ENCODE measurements around the gene IFIT3. TPM values are rescaled to one million over a fixed set of nuclear protein-coding genes. Genes with fewer than 3 reads are reported as not detected.

The IFIT3 gene
- total and polyA plus RNA-seq, 2 donors (not counting 1 experiment from before 2014, with no cell fraction given), result 1.5 to 4.2 TPM

GRCh38 chr10:89304925-89305324 is 22.9 kb upstream of the IFIT3 start:
- no peak overlapping the region for H3K9ac ChIP-seq (ENCODE audit: low read length)
- H3K4me1 ChIP-seq (ENCODE audit: control insufficient read depth in 2 of 2, insufficient read depth in 2 of 2, low read length in 2 of 2), result peaks cover 29% of the 10 kb centered on the region in 2 donors
- Mint-ChIP-seq H3K4me3 (no peak overlapping the region), H3K4me1 (peaks cover 47% of the 10 kb centered on the region), H3K27ac (no peak overlapping the region), H3K27me3 (no peaks in the 10 kb centered on the region), H3K9me3 (ENCODE audit: insufficient read depth) (no peaks in the 10 kb centered on the region)
- H3K27ac ChIP-seq (ENCODE audit: low read length in 2 of 2), result no peak overlapping the region
- TF ChIP-seq, protein P1, sequence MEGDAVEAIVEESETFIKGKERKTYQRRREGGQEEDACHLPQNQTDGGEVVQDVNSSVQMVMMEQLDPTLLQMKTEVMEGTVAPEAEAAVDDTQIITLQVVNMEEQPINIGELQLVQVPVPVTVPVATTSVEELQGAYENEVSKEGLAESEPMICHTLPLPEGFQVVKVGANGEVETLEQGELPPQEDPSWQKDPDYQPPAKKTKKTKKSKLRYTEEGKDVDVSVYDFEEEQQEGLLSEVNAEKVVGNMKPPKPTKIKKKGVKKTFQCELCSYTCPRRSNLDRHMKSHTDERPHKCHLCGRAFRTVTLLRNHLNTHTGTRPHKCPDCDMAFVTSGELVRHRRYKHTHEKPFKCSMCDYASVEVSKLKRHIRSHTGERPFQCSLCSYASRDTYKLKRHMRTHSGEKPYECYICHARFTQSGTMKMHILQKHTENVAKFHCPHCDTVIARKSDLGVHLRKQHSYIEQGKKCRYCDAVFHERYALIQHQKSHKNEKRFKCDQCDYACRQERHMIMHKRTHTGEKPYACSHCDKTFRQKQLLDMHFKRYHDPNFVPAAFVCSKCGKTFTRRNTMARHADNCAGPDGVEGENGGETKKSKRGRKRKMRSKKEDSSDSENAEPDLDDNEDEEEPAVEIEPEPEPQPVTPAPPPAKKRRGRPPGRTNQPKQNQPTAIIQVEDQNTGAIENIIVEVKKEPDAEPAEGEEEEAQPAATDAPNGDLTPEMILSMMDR (IDR thresholded peaks at IDR 0.05), result no peak
- TF ChIP-seq EZH2 (IDR thresholded peaks at IDR 0.05; ENCODE audit: borderline replicate concordance, insufficient read depth, low read depth, low read length, poor library complexity, severe bottlenecking), result no peak
- DNase-seq, result no peak
- no peak for ATAC-seq (ENCODE audit: low read depth)
- H3K79me2 ChIP-seq (ENCODE audit: control insufficient read depth, insufficient read depth, low read length), result peaks cover 28% of the 10 kb centered on the region
- H3K27me3 ChIP-seq (replicated peaks in 1 of 4; ENCODE audit: control extremely low read depth in 1 of 4, control insufficient read depth in 3 of 4, insufficient read depth in 4 of 4, low read length in 3 of 4), result no peaks in the 10 kb centered on the region
- H2AFZ ChIP-seq (ENCODE audit: insufficient read depth, low read depth, low read length, poor library complexity, severe bottlenecking), result no peak overlapping the region
- no peak overlapping the region for H3K4me2 ChIP-seq (replicated peaks; ENCODE audit: low read depth, low read length, poor library complexity, severe bottlenecking)
- intact Hi-C loops (cut with micrococcal nuclease), result loop anchor here (5.0 kb wide), 1 partner anchor 1857 kb away; no protein-coding TSS in a partner anchor
- peaks cover 0 to 35% of the 10 kb centered on the region in 2 experiments for H3K36me3 ChIP-seq (replicated peaks in 1 of 2; ENCODE audit: control extremely low read depth in 1 of 2, control insufficient read depth in 1 of 2, extremely low read depth in 1 of 2, insufficient read depth in 2 of 2, low read length in 1 of 2)
- ChIA-PET POLR2A (no interaction called here), CTCF (interaction anchor here (0.7 to 5.0 kb wide), 5 partner anchors 8 to 88 kb away, joined by 3 to 34 read pairs (median 3); partner anchors contain the start of gene IFIT1)
- H4K20me1 ChIP-seq (ENCODE audit: control insufficient read depth, insufficient read depth, low read length, poor library complexity, severe bottlenecking), result peaks cover 11% of the 10 kb centered on the region
- no peak overlapping the region for H3K4me3 ChIP-seq (ENCODE audit: control extremely low read depth in 1 of 5, extremely low read depth in 1 of 5, insufficient read depth in 1 of 5, low read depth in 2 of 5, low read length in 4 of 5)
- H3K9me3 ChIP-seq (ENCODE audit: control extremely low read depth in 1 of 3, control insufficient read depth in 2 of 3, insufficient read depth in 1 of 3, low read length in 2 of 3), result peaks cover 0 to 3% (median 0%) of the 10 kb centered on the region in 3 donors

DNA sequence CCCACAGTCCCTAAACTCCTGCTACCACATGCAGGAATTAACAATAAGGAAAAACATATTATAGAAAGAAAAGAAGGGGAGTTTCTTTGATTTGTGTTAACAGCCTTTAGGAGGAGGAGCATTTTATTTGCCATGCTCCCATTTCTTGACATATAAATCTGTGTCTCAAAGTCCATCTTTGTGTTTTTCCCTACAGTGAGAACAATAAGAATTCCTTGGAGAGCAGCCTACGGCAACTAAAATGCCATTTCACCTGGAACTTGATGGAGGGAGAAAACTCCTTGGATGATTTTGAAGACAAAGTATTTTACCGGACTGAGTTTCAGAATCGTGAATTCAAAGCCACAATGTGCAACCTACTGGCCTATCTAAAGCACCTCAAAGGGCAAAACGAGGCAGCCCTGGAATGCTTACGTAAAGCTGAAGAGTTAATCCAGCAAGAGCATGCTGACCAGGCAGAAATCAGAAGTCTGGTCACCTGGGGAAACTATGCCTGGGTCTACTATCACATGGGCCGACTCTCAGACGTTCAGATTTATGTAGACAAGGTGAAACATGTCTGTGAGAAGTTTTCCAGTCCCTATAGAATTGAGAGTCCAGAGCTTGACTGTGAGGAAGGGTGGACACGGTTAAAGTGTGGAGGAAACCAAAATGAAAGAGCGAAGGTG is 21.9 kb upstream of the IFIT3 start:
- no peak for ATAC-seq (ENCODE audit: low read depth)

More for the DNA sequence above, 21.9 kb upstream of the IFIT3 start:
- H4K20me1 ChIP-seq (ENCODE audit: control insufficient read depth, insufficient read depth, low read length, poor library complexity, severe bottlenecking), result peaks cover 11% of the 10 kb centered on the region
- no peak overlapping the region for H3K4me2 ChIP-seq (replicated peaks; ENCODE audit: low read depth, low read length, poor library complexity, severe bottlenecking)
- H3K4me1 ChIP-seq (ENCODE audit: control insufficient read depth in 2 of 2, insufficient read depth in 2 of 2, low read length in 2 of 2), result peaks cover 26 to 27% of the 10 kb centered on the region in 2 donors
- CTCF ChIA-PET, result interaction anchor here (0.7 to 0.9 kb wide), 2 partner anchors 9 to 83 kb away, joined by 3 read pairs; no protein-coding TSS in a partner anchor
- H3K27me3 ChIP-seq (replicated peaks in 1 of 4; ENCODE audit: control extremely low read depth in 1 of 4, control insufficient read depth in 3 of 4, insufficient read depth in 4 of 4, low read length in 3 of 4), result no peaks in the 10 kb centered on the region
- 95% methylated on average over 9 of the region's 9 CpGs for WGBS (ENCODE audit: insufficient coverage)
- DNase-seq, result no peak
- TF ChIP-seq, protein P1 (IDR thresholded peaks at IDR 0.05), result no peak
- no peaks in the 10 kb centered on the region for H3K9me3 ChIP-seq (ENCODE audit: control extremely low read depth in 1 of 3, control insufficient read depth in 2 of 3, insufficient read depth in 1 of 3, low read length in 2 of 3)
- POLR2A ChIA-PET, result no interaction called here
- intact Hi-C loops (cut with micrococcal nuclease), result no loop called here
- Mint-ChIP-seq H3K4me3 (no peak overlapping the region), H3K4me1 (peaks cover 47% of the 10 kb centered on the region), H3K9me3 (ENCODE audit: insufficient read depth) (no peaks in the 10 kb centered on the region), H3K27me3 (no peaks in the 10 kb centered on the region), H3K27ac (no peak overlapping the region)
- H3K4me3 ChIP-seq (ENCODE audit: control extremely low read depth in 1 of 5, extremely low read depth in 1 of 5, insufficient read depth in 1 of 5, low read depth in 2 of 5, low read length in 4 of 5), result no peak overlapping the region
- H2AFZ ChIP-seq (ENCODE audit: insufficient read depth, low read depth, low read length, poor library complexity, severe bottlenecking), result no peak overlapping the region
- peaks cover 0 to 35% of the 10 kb centered on the region in 2 experiments for H3K36me3 ChIP-seq (replicated peaks in 1 of 2; ENCODE audit: control extremely low read depth in 1 of 2, control insufficient read depth in 1 of 2, extremely low read depth in 1 of 2, insufficient read depth in 2 of 2, low read length in 1 of 2)
- H3K27ac ChIP-seq (ENCODE audit: low read length in 2 of 2), result no peak overlapping the region
- H3K9ac ChIP-seq (ENCODE audit: low read length), result no peak overlapping the region
- H3K79me2 ChIP-seq (ENCODE audit: control insufficient read depth, insufficient read depth, low read length), result peaks cover 28% of the 10 kb centered on the region
